ENCODE data around the gene COMP.

DNA sequence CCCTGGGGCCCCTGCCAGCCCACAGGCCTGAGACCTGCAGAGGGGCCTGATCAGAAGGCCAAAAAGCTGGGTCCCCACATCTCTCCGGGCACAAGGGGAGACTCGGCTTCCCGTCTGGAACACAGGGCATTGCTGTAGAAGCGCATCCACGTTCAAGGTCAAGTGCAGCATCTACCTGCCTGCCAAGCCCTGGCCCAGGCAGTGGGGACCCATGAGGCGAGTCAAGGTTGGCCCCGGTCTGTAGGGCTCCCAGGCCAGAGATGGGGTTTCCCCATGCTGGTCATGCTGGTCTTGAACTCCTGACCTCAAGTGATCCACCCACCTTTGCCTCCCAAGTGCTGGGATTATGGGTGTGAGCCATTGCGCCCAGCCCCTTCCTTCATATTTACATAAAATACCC, 13.5 kb upstream of the COMP start:
- TF ChIP-seq, protein P1, sequence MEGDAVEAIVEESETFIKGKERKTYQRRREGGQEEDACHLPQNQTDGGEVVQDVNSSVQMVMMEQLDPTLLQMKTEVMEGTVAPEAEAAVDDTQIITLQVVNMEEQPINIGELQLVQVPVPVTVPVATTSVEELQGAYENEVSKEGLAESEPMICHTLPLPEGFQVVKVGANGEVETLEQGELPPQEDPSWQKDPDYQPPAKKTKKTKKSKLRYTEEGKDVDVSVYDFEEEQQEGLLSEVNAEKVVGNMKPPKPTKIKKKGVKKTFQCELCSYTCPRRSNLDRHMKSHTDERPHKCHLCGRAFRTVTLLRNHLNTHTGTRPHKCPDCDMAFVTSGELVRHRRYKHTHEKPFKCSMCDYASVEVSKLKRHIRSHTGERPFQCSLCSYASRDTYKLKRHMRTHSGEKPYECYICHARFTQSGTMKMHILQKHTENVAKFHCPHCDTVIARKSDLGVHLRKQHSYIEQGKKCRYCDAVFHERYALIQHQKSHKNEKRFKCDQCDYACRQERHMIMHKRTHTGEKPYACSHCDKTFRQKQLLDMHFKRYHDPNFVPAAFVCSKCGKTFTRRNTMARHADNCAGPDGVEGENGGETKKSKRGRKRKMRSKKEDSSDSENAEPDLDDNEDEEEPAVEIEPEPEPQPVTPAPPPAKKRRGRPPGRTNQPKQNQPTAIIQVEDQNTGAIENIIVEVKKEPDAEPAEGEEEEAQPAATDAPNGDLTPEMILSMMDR (IDR thresholded peaks at IDR 0.05) = no peak
- TF ChIP-seq, protein P2, sequence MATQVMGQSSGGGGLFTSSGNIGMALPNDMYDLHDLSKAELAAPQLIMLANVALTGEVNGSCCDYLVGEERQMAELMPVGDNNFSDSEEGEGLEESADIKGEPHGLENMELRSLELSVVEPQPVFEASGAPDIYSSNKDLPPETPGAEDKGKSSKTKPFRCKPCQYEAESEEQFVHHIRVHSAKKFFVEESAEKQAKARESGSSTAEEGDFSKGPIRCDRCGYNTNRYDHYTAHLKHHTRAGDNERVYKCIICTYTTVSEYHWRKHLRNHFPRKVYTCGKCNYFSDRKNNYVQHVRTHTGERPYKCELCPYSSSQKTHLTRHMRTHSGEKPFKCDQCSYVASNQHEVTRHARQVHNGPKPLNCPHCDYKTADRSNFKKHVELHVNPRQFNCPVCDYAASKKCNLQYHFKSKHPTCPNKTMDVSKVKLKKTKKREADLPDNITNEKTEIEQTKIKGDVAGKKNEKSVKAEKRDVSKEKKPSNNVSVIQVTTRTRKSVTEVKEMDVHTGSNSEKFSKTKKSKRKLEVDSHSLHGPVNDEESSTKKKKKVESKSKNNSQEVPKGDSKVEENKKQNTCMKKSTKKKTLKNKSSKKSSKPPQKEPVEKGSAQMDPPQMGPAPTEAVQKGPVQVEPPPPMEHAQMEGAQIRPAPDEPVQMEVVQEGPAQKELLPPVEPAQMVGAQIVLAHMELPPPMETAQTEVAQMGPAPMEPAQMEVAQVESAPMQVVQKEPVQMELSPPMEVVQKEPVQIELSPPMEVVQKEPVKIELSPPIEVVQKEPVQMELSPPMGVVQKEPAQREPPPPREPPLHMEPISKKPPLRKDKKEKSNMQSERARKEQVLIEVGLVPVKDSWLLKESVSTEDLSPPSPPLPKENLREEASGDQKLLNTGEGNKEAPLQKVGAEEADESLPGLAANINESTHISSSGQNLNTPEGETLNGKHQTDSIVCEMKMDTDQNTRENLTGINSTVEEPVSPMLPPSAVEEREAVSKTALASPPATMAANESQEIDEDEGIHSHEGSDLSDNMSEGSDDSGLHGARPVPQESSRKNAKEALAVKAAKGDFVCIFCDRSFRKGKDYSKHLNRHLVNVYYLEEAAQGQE (IDR thresholded peaks at IDR 0.05; ENCODE audit: insufficient read depth in 1 of 2, low read depth in 2 of 2, low read length in 1 of 2) = no peak
- TF ChIP-seq TCF7L2 (IDR thresholded peaks at IDR 0.05; ENCODE audit: low read depth, low read length) (no peak), POLR2AphosphoS5 (IDR thresholded peaks at IDR 0.05; ENCODE audit: low read depth, low read length) (no peak), SIN3A (IDR thresholded peaks at IDR 0.05; ENCODE audit: borderline replicate concordance, insufficient read depth, low read depth, low read length) (no peak)
